OCI-LY3 (cell line): ENCODE measurements around the gene SPATA2.

Experiments
- H2AFZ ChIP-seq: fragments of 200-600, 300-600 bp; shearing (Covaris generic); 2 replicates; pipeline ENCODE4 v1.6.0; 2014; ENCODE audit warnings: antibody characterized with exemption, low read depth, low read length
- H3K27ac ChIP-seq: fragments of 200-600, 300-600 bp; sonication (generic); 2 replicates; pipeline ENCODE4 v1.5.1; 2014; ENCODE audit warnings: mild to moderate bottlenecking, low read length, moderate library complexity, mixed read lengths
- H3K27me3 ChIP-seq: fragments of 200-600, 300-600 bp; sonication (generic); 2 replicates; pipeline ENCODE4 v1.6.1; 2014; ENCODE audit warnings: low read depth, low read length, mixed read lengths
- H3K36me3 ChIP-seq: fragments of 200-600, 300-600 bp; sonication (generic); replicated peaks from 2 replicates; pipeline ENCODE3; 2014; ENCODE audit warnings: low read depth, low read length, mixed read lengths
- H3K4me1 ChIP-seq: fragments of 300-600, 200-600 bp; sonication (generic); 2 replicates; pipeline ENCODE4 v1.6.1; 2014; ENCODE audit warnings: low read length, mixed read lengths
- H3K4me2 ChIP-seq: fragments of 200-600, 300-600 bp; sonication (generic); 2 replicates; pipeline ENCODE4 v1.6.1; 2014; ENCODE audit warnings: low read length, mixed read lengths
- H3K4me3 ChIP-seq: fragments of 300-600, 200-600 bp; sonication (generic); 2 replicates; pipeline ENCODE4 v1.5.1; 2014; ENCODE audit warnings: antibody characterized with exemption, mild to moderate bottlenecking, low read length, moderate library complexity
- H3K79me2 ChIP-seq: fragments of 300-600, 200-600 bp; shearing (Covaris generic); 2 replicates; pipeline ENCODE4 v1.6.1; 2014; ENCODE audit warnings: mild to moderate bottlenecking, low read length, mixed read lengths
- H3K9ac ChIP-seq: fragments of 300-600, 200-600 bp; shearing (Covaris generic); 2 replicates; pipeline ENCODE4 v1.6.0; 2014; ENCODE audit warnings: mild to moderate bottlenecking, low read length, moderate library complexity
- H3K9me3 ChIP-seq: fragments of 200-600, 300-600 bp; shearing (Covaris generic); 2 replicates; pipeline ENCODE4 v1.6.1; 2014; ENCODE audit warnings: low read length, mixed read lengths; ENCODE audit not compliant: insufficient read depth
- H4K20me1 ChIP-seq: fragments of 200-600, 300-600 bp; sonication (generic); 2 replicates; pipeline ENCODE4 v1.6.1; 2016; ENCODE audit warnings: low read length, mixed read lengths; ENCODE audit not compliant: insufficient read depth
- CTCF ChIP-seq: fragments of 200-600, 300-600 bp; sonication (generic); IDR thresholded peaks from 2 replicates; pipeline ENCODE4 v1.5.1; 2014; ENCODE audit warnings: antibody characterized with exemption, low read length, low read depth
- EZH2phosphoT487 ChIP-seq: fragments of 200-600 bp; shearing (Covaris generic); IDR thresholded peaks from 2 replicates; pipeline ENCODE4 v1.6.1; 2018; ENCODE audit warnings: antibody characterized with exemption, mixed run types, low read depth

The SPATA2 gene

DNA sequence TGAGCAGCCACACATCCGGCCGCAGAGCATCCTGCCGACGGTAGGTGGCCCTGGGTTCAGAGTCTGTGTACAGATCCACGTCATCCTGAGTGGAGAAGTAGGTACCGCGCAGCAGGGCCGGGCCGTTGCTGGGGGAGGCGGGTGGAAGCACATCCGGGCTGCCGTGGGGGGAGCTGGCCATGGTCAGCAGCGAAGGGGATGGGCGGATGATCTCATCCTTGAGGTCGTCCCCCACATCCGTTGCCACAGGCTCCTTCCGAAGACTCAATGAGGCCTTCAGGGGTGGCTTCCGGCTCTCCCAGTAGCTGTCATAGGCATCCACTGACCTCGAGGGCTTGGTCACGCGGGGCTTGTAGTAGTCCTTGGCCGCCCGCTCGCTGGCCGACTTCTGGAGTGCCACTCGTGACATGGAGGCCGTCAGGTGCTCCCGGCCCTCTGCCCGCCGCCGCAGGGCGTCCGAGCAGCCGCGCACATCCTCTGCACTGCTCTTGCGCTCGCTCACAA lies 9.2 kb downstream of the SPATA2 start:
- H3K9me3 ChIP-seq, result no peaks in the 10 kb centered on the region
- H3K4me1 ChIP-seq, result no peaks in the 10 kb centered on the region
- H3K79me2 ChIP-seq, result peaks cover 36% of the 10 kb centered on the region
- no peak overlapping the region for H3K27ac ChIP-seq
- no peak overlapping the region for H3K9ac ChIP-seq
- H3K4me3 ChIP-seq, result no peak overlapping the region
- H3K27me3 ChIP-seq, result no peaks in the 10 kb centered on the region
- H4K20me1 ChIP-seq, result peaks cover 12% of the 10 kb centered on the region
- no peak for TF ChIP-seq CTCF
- no peak for TF ChIP-seq EZH2phosphoT487
- H3K4me2 ChIP-seq, result no peak overlapping the region
- peaks cover 62% of the 10 kb centered on the region for H3K36me3 ChIP-seq
- no peak overlapping the region for H2AFZ ChIP-seq

GRCh38 chr20:49905415-49906091 lies 9.8 kb downstream of the SPATA2 start:
- peaks cover 62% of the 10 kb centered on the region for H3K36me3 ChIP-seq
- no peak overlapping the region for H2AFZ ChIP-seq
- H3K4me3 ChIP-seq, result no peak overlapping the region
- no peak overlapping the region for H3K4me2 ChIP-seq
- peaks cover 30% of the 10 kb centered on the region for H3K79me2 ChIP-seq
- TF ChIP-seq CTCF (no peak), EZH2phosphoT487 (no peak)
- no peak overlapping the region for H3K9ac ChIP-seq
- H3K27ac ChIP-seq, result no peak overlapping the region
- H3K9me3 ChIP-seq, result no peaks in the 10 kb centered on the region
- H3K4me1 ChIP-seq, result no peaks in the 10 kb centered on the region
- H3K27me3 ChIP-seq, result no peaks in the 10 kb centered on the region
- H4K20me1 ChIP-seq, result peaks cover 12% of the 10 kb centered on the region

DNA sequence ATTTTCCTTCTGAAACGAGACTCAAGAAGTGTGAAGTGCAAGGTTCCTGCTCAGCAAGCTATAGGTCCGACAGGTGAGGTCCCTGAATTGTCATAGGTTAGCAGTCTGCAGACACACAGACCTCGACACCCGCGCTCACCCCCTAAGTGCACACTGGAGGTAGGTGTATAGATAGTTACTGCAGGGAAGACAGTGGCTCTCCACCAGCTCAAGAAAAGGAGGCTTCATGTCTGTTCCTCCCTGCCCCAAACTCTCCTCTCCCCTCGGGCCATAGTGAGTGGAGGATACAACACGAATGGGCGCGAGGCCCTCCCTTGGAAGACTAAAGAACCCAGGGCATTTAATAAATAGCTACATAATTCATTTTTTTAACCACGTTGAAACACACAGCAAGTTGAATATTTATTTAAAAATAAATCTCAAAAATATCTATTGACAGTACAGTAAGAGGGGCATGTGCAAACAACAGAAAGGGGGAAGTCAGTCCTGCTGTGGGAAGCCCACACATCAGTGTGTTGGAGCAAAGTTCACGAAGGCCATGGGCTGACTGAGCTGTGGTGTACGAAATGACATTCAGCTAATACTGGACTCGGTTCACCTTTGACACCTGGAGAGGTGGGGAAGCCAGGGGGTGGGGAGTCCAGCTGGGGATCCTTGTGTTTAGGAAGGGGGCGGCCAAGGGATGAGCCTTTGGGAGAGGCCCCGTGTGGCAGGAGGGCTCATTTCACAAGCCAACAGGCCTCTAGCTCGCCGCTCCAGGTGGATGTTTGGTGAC lies 10.7 kb downstream of the SPATA2 start:
- H4K20me1 ChIP-seq, result peaks cover 12% of the 10 kb centered on the region
- no peaks in the 10 kb centered on the region for H3K9me3 ChIP-seq
- H3K79me2 ChIP-seq, result peaks cover 20% of the 10 kb centered on the region
- no peaks in the 10 kb centered on the region for H3K27me3 ChIP-seq
- H3K4me1 ChIP-seq, result no peaks in the 10 kb centered on the region
- TF ChIP-seq CTCF, result no peak
- no peak overlapping the region for H3K27ac ChIP-seq
- peaks cover 57% of the 10 kb centered on the region for H3K36me3 ChIP-seq
- H3K4me3 ChIP-seq, result no peak overlapping the region
- H2AFZ ChIP-seq, result no peak overlapping the region
- H3K9ac ChIP-seq, result no peak overlapping the region
- H3K4me2 ChIP-seq, result no peak overlapping the region

DNA sequence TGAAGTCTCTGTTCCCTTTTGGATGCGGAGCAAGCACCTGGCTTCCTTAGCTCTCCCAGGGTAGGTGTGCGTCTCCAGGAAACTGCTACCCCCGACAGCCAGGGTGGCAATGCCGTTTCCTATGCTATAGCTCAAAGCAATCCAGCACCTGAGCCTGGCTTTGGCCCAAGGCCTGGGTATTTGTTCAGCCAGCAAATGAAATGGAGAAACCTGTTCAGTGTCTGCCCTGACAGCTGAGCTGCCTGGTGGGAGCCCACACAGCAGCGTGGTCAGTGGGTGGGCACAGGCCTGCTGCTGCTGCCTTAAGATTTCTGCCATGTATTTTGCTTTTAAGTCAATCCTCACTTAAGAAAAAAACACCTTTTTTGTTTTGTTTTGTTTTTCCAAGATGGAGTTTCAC lies 13.7 kb downstream of the SPATA2 start:
- no peak overlapping the region for H3K9ac ChIP-seq
- H3K4me3 ChIP-seq, result no peak overlapping the region
- H3K4me2 ChIP-seq, result no peak overlapping the region
- no peaks in the 10 kb centered on the region for H3K27me3 ChIP-seq
- peaks cover 35% of the 10 kb centered on the region for H3K36me3 ChIP-seq
- H3K4me1 ChIP-seq, result no peaks in the 10 kb centered on the region
- no peaks in the 10 kb centered on the region for H3K9me3 ChIP-seq
- H3K27ac ChIP-seq, result no peak overlapping the region
- peaks cover 7% of the 10 kb centered on the region; the same call in 1 of the 2 replicates for H4K20me1 ChIP-seq
- TF ChIP-seq CTCF (no peak), EZH2phosphoT487 (no peak)
- H3K79me2 ChIP-seq, result 0 out of 2 replicates have a peak, but pooled peaks cover 1% of the 10 kb centered on the region
- H2AFZ ChIP-seq, result no peak overlapping the region
